ENCODE measurements around the gene FBLN2. TPM values are rescaled to one million over a fixed set of nuclear protein-coding genes. Genes with fewer than 3 reads are reported as not detected.

FBLN2 gene
- total and polyA plus RNA-seq, 2 of the 13 experiments (the other 11 are each of a cell fraction or from before 2014, with no cell fraction given) = not detected

GRCh38 chr3:13616359-13616758 is 67.4 kb downstream of the FBLN2 start:
- intact Hi-C loops (cut with micrococcal nuclease; ENCODE audit: unreplicated experiment) = no loop called here
- in situ Hi-C loops (cut with HindIII; ENCODE audit: extremely low pct_ligation_motif_present, low pct_unique_long_range_greater_than_20kb) = no loop called here
- WGBS (ENCODE audit: low lambda C conversion rate) = 17% methylated on average over 2 of the region's 7 CpGs
- TF ChIP-seq MTA1 (CRISPR knock-in tag; IDR thresholded peaks at IDR 0.05; ENCODE audit: borderline replicate concordance) (no peak), RXRA (CRISPR knock-in tag; IDR thresholded peaks at IDR 0.05) (no peak), ZNF276 (CRISPR knock-in tag; IDR thresholded peaks at IDR 0.05; ENCODE audit: low read depth) (no peak), ZBTB4 (CRISPR knock-in tag; IDR thresholded peaks at IDR 0.05; ENCODE audit: borderline replicate concordance) (no peak), ZNF687 (CRISPR knock-in tag; IDR thresholded peaks at IDR 0.05) (no peak), MNT (IDR thresholded peaks at IDR 0.05) (no peak), SOX13 (IDR thresholded peaks at IDR 0.05) (no peak), SOX13 (CRISPR knock-in tag; conservative IDR thresholded peaks at IDR 0.05 in 1 of 2, IDR thresholded peaks at IDR 0.05 in 1 of 2) (no peak), CHCHD3 (CRISPR knock-in tag; IDR thresholded peaks at IDR 0.05) (no peak), TAF1 (CRISPR knock-in tag; IDR thresholded peaks at IDR 0.05) (no peak), ZXDC (CRISPR knock-in tag; IDR thresholded peaks at IDR 0.05) (no peak)

More at GRCh38 chr3:13616359-13616758, 67.4 kb downstream of the FBLN2 start:
- H3K9ac ChIP-seq (ENCODE audit: insufficient read depth, low read depth, low read length) = no peak overlapping the region
- H3K27me3 ChIP-seq (ENCODE audit: control insufficient read depth in 1 of 2, insufficient read depth in 2 of 2, low read length in 2 of 2) = peaks cover under 1 to 28% of the 10 kb centered on the region in 2 experiments; a peak in 3 of 5 replicates
- no peaks in the 10 kb centered on the region for H3K4me1 ChIP-seq (ENCODE audit: insufficient read depth, low read length)
- no TSS peak for BruUV-seq (replicated peaks)
- H3K9me3 ChIP-seq (ENCODE audit: low read length) = no peaks in the 10 kb centered on the region
- no peaks in the 10 kb centered on the region for H3K79me2 ChIP-seq (ENCODE audit: insufficient read depth, low read length)
- ChIA-PET POLR2A (no interaction called here), CTCF (ENCODE audit: low intra/inter-chr PET ratio, low total read pairs) (no interaction called here)
- ATAC-seq = no peak
- no peak overlapping the region for H3K4me2 ChIP-seq (ENCODE audit: low read depth, low read length)
- no peaks in the 10 kb centered on the region for H3K36me3 ChIP-seq (replicated peaks in 1 of 2; ENCODE audit: control insufficient read depth in 1 of 2, insufficient read depth in 2 of 2, low read length in 2 of 2)
- no peak overlapping the region for H2AFZ ChIP-seq (ENCODE audit: low read length)
- no peak for DNase-seq (ENCODE audit: low spot score)
- H3K4me3 ChIP-seq (replicated peaks in 1 of 3; ENCODE audit: insufficient read depth in 1 of 3, low read depth in 2 of 3, low read length in 3 of 3) = no peak overlapping the region
- H4K20me1 ChIP-seq (ENCODE audit: insufficient read depth, low read length) = no peaks in the 10 kb centered on the region
- no peak for FAIRE-seq
- no peak overlapping the region for H3K27ac ChIP-seq (ENCODE audit: extremely low read length, insufficient read depth, low read length)

Data from HepG2 (cell line).